GM23248 (cell line): Measurements from ENCODE around the gene DUSP2. TPM values are rescaled to one million over a fixed set of nuclear protein-coding genes. Genes with fewer than 3 reads are reported as not detected.

Experiments used
- DNase-seq: peaks from one replicate; pipeline ENCODE4 v3.0.0-alpha.2; 2015
- H2AFZ ChIP-seq: fragments of 200-600 bp; sonication (generic); 2 replicates; pipeline ENCODE4 v1.6.1; 2016; ENCODE audit warnings: antibody characterized with exemption
- H3F3A ChIP-seq: fragments of 200-600 bp; sonication (generic); 2 replicates; pipeline ENCODE4 v1.6.1; 2016; ENCODE audit warnings: mild to moderate bottlenecking, antibody characterized with exemption, mixed run types; ENCODE audit not compliant: insufficient read depth
- H3K27ac ChIP-seq: fragments of 200-600 bp; sonication (generic); 2 replicates; pipeline ENCODE4 v1.5.1; 2016; ENCODE audit warnings: mild to moderate bottlenecking
- H3K27me3 ChIP-seq: fragments of 200-600 bp; sonication (generic); replicated peaks from 2 replicates; pipeline ENCODE4 v1.6.1; 2016; ENCODE audit warnings: mild to moderate bottlenecking; ENCODE audit not compliant: insufficient read depth
- H3K36me3 ChIP-seq: fragments of 200-600 bp; sonication (generic); 2 replicates; pipeline ENCODE4 v1.6.1; 2016; ENCODE audit warnings: low read depth, mild to moderate bottlenecking
- H3K4me1 ChIP-seq: fragments of 200-600 bp; sonication (generic); 2 replicates; pipeline ENCODE4 v1.6.1; 2016; ENCODE audit warnings: mild to moderate bottlenecking; ENCODE audit not compliant: insufficient read depth
- H3K4me2 ChIP-seq: fragments of 200-600 bp; sonication (generic); one replicate; pipeline ENCODE4 v1.6.1; 2016; ENCODE audit warnings: mild to moderate bottlenecking; ENCODE audit not compliant: unreplicated experiment
- H3K4me3 ChIP-seq: fragments of 200-600 bp; sonication (generic); 2 replicates; pipeline ENCODE4 v1.5.1; 2016; ENCODE audit warnings: mild to moderate bottlenecking
- H3K79me2 ChIP-seq: fragments of 200-600 bp; sonication (generic); 2 replicates; pipeline ENCODE4 v1.6.1; 2016; ENCODE audit warnings: mild to moderate bottlenecking; ENCODE audit not compliant: insufficient read depth
- H3K9ac ChIP-seq: fragments of 200-600 bp; sonication (generic); 2 replicates; pipeline ENCODE4 v1.6.1; 2016; ENCODE audit warnings: mild to moderate bottlenecking
- H3K9me2 ChIP-seq: fragments of 200-600 bp; sonication (generic); 2 replicates; pipeline ENCODE4 v1.6.1; 2016; ENCODE audit warnings: mixed run types, mild to moderate bottlenecking, moderate library complexity; ENCODE audit not compliant: insufficient read depth
- H3K9me3 ChIP-seq: fragments of 200-600 bp; sonication (generic); one replicate; pipeline ENCODE4 v1.6.1; 2017; ENCODE audit warnings: low read depth
- H4K20me1 ChIP-seq: fragments of 200-600 bp; sonication (generic); 2 replicates; pipeline ENCODE4 v1.6.0; 2016; ENCODE audit not compliant: insufficient read depth
- EZH2 ChIP-seq: fragments of 200-600 bp; sonication (generic); IDR thresholded peaks from 2 replicates; pipeline ENCODE4 v1.6.1; 2018; ENCODE audit warnings: antibody characterized with exemption, mild to moderate bottlenecking; ENCODE audit not compliant: insufficient read depth, poor library complexity, severe bottlenecking
- EZH2phosphoT487 ChIP-seq: fragments of 200-600 bp; sonication (generic); IDR thresholded peaks from 2 replicates; pipeline ENCODE4 v1.6.1; 2018; ENCODE audit warnings: antibody characterized with exemption, moderate library complexity, mild to moderate bottlenecking, low read depth; ENCODE audit not compliant: insufficient read depth
- WGBS, 2 experiments: methylation state at CpG; one replicate each; pipeline ENCODE4 v1.1.6; 2015 to 2017; ENCODE audit warnings: low lambda C conversion rate in 2 of 2, low coverage in 1 of 2; ENCODE audit errors: missing lambda C conversion rate in 2 of 2; 5-methylcytosine and 5-hydroxymethylcytosine counted together
- in situ Hi-C: fragments of 300-500 bp; cut with MboI; formaldehyde crosslinking; loops from 2 replicates; pipeline ENCODE4 v1.15.0; 2020
- polyA plus RNA-seq: library from polyadenylated mRNA; unstranded; fragments of >200 nt; fragmentation: Nextera tagmentation; extraction: Ambion mirVana; gene quantifications from 2 replicates; pipeline ENCODE4 v1.2.1, GENCODE V29; 2016
- total RNA-seq: library from RNA; depleted of rRNA; stranded (reverse); fragments of >200 nt; shearing (Covaris generic); gene quantifications from 2 replicates; pipeline ENCODE4 v1.2.3, GENCODE V29; 2014

Gene DUSP2
- total and polyA plus RNA-seq, 2 experiments from 2014 or later: 3.1 to 8.8 TPM

- peak; percentile 63 for DNase-seq
- H3K9me2 ChIP-seq: no peaks in the 10 kb centered on the region
- H3K27ac ChIP-seq: no peak overlapping the region
- no peaks in the 10 kb centered on the region for H4K20me1 ChIP-seq
- TF ChIP-seq EZH2: no peak
- no peak for TF ChIP-seq EZH2phosphoT487
- H3K4me3 ChIP-seq: no peak overlapping the region
- 0 out of 2 replicates have a peak overlapping the region, but pooled peaks have one; percentile 15 for H3K9ac ChIP-seq
- H3K4me1 ChIP-seq: peaks cover 7% of the 10 kb centered on the region; the same call in 1 of the 2 replicates
- no peaks in the 10 kb centered on the region for H3K9me3 ChIP-seq
- 42 to 53% methylated on average over 18 to 19 of the region's 19 CpGs for WGBS, 2 experiments
- no peaks in the 10 kb centered on the region for H3K36me3 ChIP-seq
- H2AFZ ChIP-seq: peak overlapping the region; percentile 45
- H3F3A ChIP-seq: no peaks in the 10 kb centered on the region
- H3K79me2 ChIP-seq: no peaks in the 10 kb centered on the region
- no peak overlapping the region for H3K4me2 ChIP-seq
- in situ Hi-C loops: no loop called here
- H3K27me3 ChIP-seq: no peaks in the 10 kb centered on the region
Observed at GRCh38 chr2:96157649-96158553, 12.7 kb upstream of the DUSP2 start.

DNA sequence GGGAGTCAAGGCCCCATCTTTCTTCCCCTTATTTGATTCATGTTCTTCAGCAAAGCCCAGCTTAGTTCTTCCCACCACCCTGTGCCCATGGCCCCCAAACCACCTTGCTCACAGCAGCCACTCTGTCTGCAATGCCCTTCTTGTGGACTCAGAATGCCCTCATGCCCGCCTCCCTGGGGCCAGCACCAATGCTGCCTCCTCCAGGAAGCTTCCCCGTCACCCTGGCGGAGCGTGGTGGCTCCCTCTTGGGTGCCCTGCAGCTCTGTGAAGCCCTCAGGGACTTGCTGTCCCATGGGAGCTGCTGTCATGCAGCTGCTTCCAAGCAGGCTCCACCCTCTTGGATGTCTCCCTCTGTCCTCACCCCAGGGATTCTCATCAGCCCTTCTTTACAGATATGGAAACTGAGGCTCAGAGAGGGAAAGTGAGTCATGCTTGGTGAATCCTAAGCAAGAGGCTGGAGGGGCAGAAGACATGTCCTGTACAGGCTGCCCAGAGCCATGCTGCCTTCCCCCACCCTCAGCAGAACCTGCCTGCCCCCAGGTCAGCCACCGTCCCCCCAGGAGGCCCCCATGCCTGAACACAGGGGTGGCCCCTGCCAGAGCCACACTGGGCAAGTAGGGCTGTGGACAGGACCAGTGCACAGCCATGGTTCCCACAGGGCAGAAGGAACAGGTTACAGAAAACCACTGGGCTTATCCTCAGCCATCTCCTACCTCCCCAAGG is 11.8 kb upstream of the DUSP2 start:
- Histone ChIP-seq H3K27me3 (no peaks in the 10 kb centered on the region), H3K4me3 (no peak overlapping the region), H3K9ac (no peak overlapping the region), H3K9me2 (no peaks in the 10 kb centered on the region), H3K79me2 (no peaks in the 10 kb centered on the region), H2AFZ (no peak overlapping the region), H3K36me3 (no peaks in the 10 kb centered on the region), H3K9me3 (no peaks in the 10 kb centered on the region), H3K4me2 (no peak overlapping the region), H3K27ac (no peak overlapping the region), H3F3A (no peaks in the 10 kb centered on the region), H3K4me1 (peaks cover 7% of the 10 kb centered on the region; the same call in 1 of the 2 replicates), H4K20me1 (no peaks in the 10 kb centered on the region)
- 87 to 98% methylated on average over 5 of the region's 5 CpGs for WGBS, 2 experiments
- no peak for DNase-seq
- TF ChIP-seq EZH2phosphoT487 (no peak), EZH2 (no peak)
- in situ Hi-C loops: no loop called here

DNA sequence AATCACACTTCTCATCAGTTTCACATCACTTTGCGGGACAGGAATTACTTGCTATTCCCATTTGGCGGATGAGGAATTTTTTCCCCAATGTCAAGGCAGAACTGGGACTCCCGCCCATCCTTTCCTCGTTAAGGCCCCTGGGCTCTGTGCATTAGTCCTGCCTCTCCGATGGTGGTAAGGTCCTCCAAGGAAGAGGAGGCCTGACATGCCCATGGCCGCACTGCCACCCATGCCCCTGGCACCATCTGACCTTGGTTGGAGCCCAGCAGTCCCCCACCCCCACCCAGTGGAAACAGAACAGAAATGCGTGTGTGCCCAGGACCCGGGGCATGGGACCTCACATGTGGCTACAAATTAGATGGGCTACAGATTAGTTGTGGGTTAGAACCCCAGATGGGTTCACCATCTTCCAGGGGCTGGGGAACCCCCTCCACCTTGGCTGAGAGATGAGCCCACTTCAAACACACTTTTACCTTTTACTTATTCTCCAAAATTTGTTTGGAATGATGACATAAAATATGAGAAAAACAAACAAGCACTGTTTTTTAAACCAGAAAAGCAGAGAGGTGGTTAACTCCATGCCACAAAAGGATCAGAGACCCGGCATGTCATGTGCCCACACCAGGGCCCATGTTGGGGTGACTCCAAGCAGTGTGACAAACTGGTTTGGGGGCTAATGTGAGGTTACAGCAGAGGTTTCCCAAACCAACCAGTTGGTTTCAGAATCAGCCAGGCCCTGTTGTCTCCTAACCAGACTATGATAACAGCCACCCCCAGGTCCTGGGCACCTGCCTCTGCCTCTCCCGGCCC is 11.0 kb upstream of the DUSP2 start:
- TF ChIP-seq EZH2 (no peak), EZH2phosphoT487 (no peak)
- H3K79me2 ChIP-seq: no peaks in the 10 kb centered on the region
- no peaks in the 10 kb centered on the region for H3F3A ChIP-seq
- H3K4me3 ChIP-seq: no peak overlapping the region
- H3K4me1 ChIP-seq: peaks cover 7% of the 10 kb centered on the region; the same call in 1 of the 2 replicates
- H3K9ac ChIP-seq: no peak overlapping the region
- no peaks in the 10 kb centered on the region for H3K27me3 ChIP-seq
- in situ Hi-C loops: no loop called here
- no peaks in the 10 kb centered on the region for H4K20me1 ChIP-seq
- 76 to 81% methylated on average over 9 to 10 of the region's 10 CpGs for WGBS, 2 experiments
- no peaks in the 10 kb centered on the region for H3K9me2 ChIP-seq
- no peak overlapping the region for H2AFZ ChIP-seq
- H3K9me3 ChIP-seq: no peaks in the 10 kb centered on the region
- H3K27ac ChIP-seq: no peak overlapping the region
- no peak for DNase-seq
- H3K4me2 ChIP-seq: no peak overlapping the region
- no peaks in the 10 kb centered on the region for H3K36me3 ChIP-seq
